Lower leg skin (tissue), 4 donors: ENCODE measurements around the gene RANBP3. TPM values are rescaled to one million over a fixed set of nuclear protein-coding genes. Genes with fewer than 3 reads are reported as not detected.

Experiments
- DNase-seq, 2 donors: peaks; one replicate each; pipeline ENCODE4 v3.0.0-alpha.2; 2019; ENCODE audit warnings: low spot score in 2 of 2
- H3K4me3 ChIP-seq: fragments of 200-600 bp; sonication (generic); 2 replicates; pipeline ENCODE4 v1.5.1; 2017; ENCODE audit warnings: mild to moderate bottlenecking, low read depth; ENCODE audit not compliant: poor library complexity, severe bottlenecking
- CTCF ChIP-seq, 3 donors: fragments of 450-650 bp; IDR thresholded peaks; one replicate each; pipeline ENCODE4 v1.5.1; 2016; ENCODE audit warnings: antibody characterized with exemption in 3 of 3, mild to moderate bottlenecking in 3 of 3, moderate library complexity in 2 of 3
- POLR2A ChIP-seq, 2 donors: fragments of 450-650 bp; IDR thresholded peaks; one replicate each; pipeline ENCODE4 v1.6.1; 2016 to 2017; ENCODE audit warnings: antibody characterized with exemption in 2 of 2, mild to moderate bottlenecking in 1 of 2, moderate library complexity in 1 of 2
- WGBS, 2 donors: methylation state at CpG; one replicate each; pipeline ENCODE4 v1.1.5; 2018; 5-methylcytosine and 5-hydroxymethylcytosine counted together
- intact Hi-C: fragments of 100-400 bp; cut with DNase I; formaldehyde crosslinking; loops from one replicate; pipeline ENCODE4 v1.15.0; 2023; ENCODE audit warnings: low total_unique reads
- total RNA-seq, 4 donors: library from RNA; depleted of rRNA; stranded (reverse); fragments of >200 nt; gene quantifications; one replicate each; pipeline ENCODE4 v1.1.0, GENCODE V29; 2016

Gene RANBP3
- total RNA-seq, 4 donors from 2014 or later = 57.2 to 116 (median 72.0) TPM

- DNase-seq = no peak
- TF ChIP-seq POLR2A (IDR thresholded peaks at IDR 0.05) (no peak), CTCF (IDR thresholded peaks at IDR 0.05) (no peak)
- intact Hi-C loops = no loop called here
- WGBS, 2 donors = 84 to 85% methylated on average over 13 of the region's 13 CpGs
- no peak overlapping the region for H3K4me3 ChIP-seq
These were observed 15.3 kb upstream of the RANBP3 start for GRCh38 chr19:5993201-5993600.

GRCh38 chr19:5992756-5993155 is 14.8 kb upstream of the RANBP3 start:
- TF ChIP-seq CTCF (IDR thresholded peaks at IDR 0.05) = no peak
- no peak for TF ChIP-seq POLR2A (IDR thresholded peaks at IDR 0.05)
- intact Hi-C loops = no loop called here
- 85 to 87% methylated on average over 11 of the region's 11 CpGs for WGBS, 2 donors

GRCh38 chr19:5991244-5991838 is 13.4 kb upstream of the RANBP3 start:
- intact Hi-C loops = no loop called here
- DNase-seq = no peak
- 96 to 100% methylated on average over 7 to 8 of the region's 8 CpGs for WGBS, 2 donors
- H3K4me3 ChIP-seq = no peak overlapping the region
- no peak for TF ChIP-seq CTCF (IDR thresholded peaks at IDR 0.05)
- TF ChIP-seq POLR2A (IDR thresholded peaks at IDR 0.05) = no peak

More at GRCh38 chr19:5992756-5993155, 14.8 kb upstream of the RANBP3 start:
- DNase-seq = no peak
- no peak overlapping the region for H3K4me3 ChIP-seq

GRCh38 chr19:5990289-5990797 is 12.4 kb upstream of the RANBP3 start:
- intact Hi-C loops = no loop called here
- H3K4me3 ChIP-seq = no peak overlapping the region
- 38 to 41% methylated on average over 17 of the region's 17 CpGs for WGBS, 2 donors
- DNase-seq = no peak
- no peak for TF ChIP-seq POLR2A (IDR thresholded peaks at IDR 0.05)
- no peak for TF ChIP-seq CTCF (IDR thresholded peaks at IDR 0.05)

- TF ChIP-seq CTCF (IDR thresholded peaks at IDR 0.05) = no peak
- no peak for TF ChIP-seq POLR2A (IDR thresholded peaks at IDR 0.05)
- intact Hi-C loops = no loop called here
- no peak for DNase-seq
- H3K4me3 ChIP-seq = no peak overlapping the region
- 75 to 76% methylated on average over 8 of the region's 8 CpGs for WGBS, 2 donors
These were observed 11.6 kb upstream of the RANBP3 start for GRCh38 chr19:5989388-5990074.
